Activated T-cell treated with anti-CD3 and anti-CD28 coated beads, Interleukin-2, amount 50 U/mL, for 24 hours (primary cell): ENCODE data around the gene ADCY1.

ENCODE experiments used
- DNase-seq: peaks from one replicate; pipeline ENCODE4 v3.0.0-alpha.2; 2020
- H3K27ac Mint-ChIP-seq: 2 replicates; pipeline ENCODE4 v1.8.0; 2020; ENCODE audit warnings: mild to moderate bottlenecking, mixed read lengths
- H3K27me3 Mint-ChIP-seq: 2 replicates; pipeline ENCODE4 v1.8.0; 2020; ENCODE audit warnings: mixed read lengths
- H3K36me3 Mint-ChIP-seq: 2 replicates; pipeline ENCODE4 v1.8.0; 2020; ENCODE audit warnings: low read depth, mixed read lengths
- H3K4me1 Mint-ChIP-seq: 2 replicates; pipeline ENCODE4 v1.8.0; 2020; ENCODE audit warnings: low read depth, mixed read lengths
- H3K4me3 Mint-ChIP-seq: 2 replicates; pipeline ENCODE4 v1.8.0; 2020; ENCODE audit warnings: mild to moderate bottlenecking, moderate library complexity, mixed read lengths
- H3K9me3 Mint-ChIP-seq: 2 replicates; pipeline ENCODE4 v1.8.0; 2020; ENCODE audit warnings: mixed read lengths

The ADCY1 gene

DNA sequence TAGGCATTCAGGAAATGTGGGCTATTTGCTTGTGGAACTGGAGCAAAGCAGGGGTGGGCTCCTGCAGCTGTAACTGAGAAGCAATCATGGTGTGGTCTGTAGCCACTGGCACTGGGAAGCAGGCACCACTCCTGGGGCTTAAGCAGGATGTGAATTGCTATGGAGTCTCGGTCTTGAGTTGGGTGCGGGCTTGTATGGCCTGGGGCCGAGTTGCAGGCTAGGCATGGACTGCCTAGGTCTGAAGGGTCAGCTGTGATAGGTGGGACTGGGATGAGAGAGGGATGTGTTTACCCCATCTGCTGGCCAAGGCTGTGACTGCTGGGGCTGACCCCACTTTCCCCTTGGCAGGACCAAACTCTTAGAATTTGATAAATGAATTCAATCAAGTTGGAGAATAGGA is 43.0 kb downstream of the ADCY1 start:
- H3K36me3 Mint-ChIP-seq: no peaks in the 10 kb centered on the region
- H3K9me3 Mint-ChIP-seq: peaks cover 53% of the 10 kb centered on the region
- no peak overlapping the region for H3K4me3 Mint-ChIP-seq
- H3K27me3 Mint-ChIP-seq: no peaks in the 10 kb centered on the region
- no peak overlapping the region for H3K27ac Mint-ChIP-seq
- DNase-seq: no peak
- no peaks in the 10 kb centered on the region for H3K4me1 Mint-ChIP-seq

DNA sequence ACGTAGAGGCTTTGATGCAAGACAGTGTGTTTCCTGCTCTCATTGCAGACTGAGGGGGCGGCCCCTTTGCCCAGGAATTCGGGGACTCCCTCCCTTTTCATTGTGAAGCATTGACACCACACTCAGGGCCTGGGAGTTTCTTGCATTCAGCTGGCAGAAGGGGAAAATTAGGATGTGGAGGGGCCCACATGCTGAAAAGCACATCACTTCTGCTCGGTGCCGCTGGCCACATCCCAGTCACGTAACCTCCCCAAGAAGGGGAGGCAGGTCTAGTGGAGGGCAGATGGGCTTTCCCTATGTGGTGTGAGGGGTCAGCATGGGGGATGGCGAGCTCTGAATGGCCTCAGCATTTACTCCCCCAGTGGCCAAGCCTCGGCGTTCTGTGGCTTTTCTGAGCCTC is 47.9 kb downstream of the ADCY1 start:
- no peaks in the 10 kb centered on the region for H3K4me1 Mint-ChIP-seq
- H3K9me3 Mint-ChIP-seq: peaks cover 20% of the 10 kb centered on the region
- no peak overlapping the region for H3K27ac Mint-ChIP-seq
- no peaks in the 10 kb centered on the region for H3K27me3 Mint-ChIP-seq
- no peak for DNase-seq
- H3K4me3 Mint-ChIP-seq: no peak overlapping the region
- H3K36me3 Mint-ChIP-seq: no peaks in the 10 kb centered on the region

GRCh38 chr7:45623157-45623556 is 49.0 kb downstream of the ADCY1 start:
- Mint-ChIP-seq H3K9me3 (peaks cover 12% of the 10 kb centered on the region), H3K27me3 (no peaks in the 10 kb centered on the region), H3K4me3 (no peak overlapping the region), H3K4me1 (no peaks in the 10 kb centered on the region), H3K27ac (no peak overlapping the region), H3K36me3 (no peaks in the 10 kb centered on the region)
- DNase-seq: no peak

DNA sequence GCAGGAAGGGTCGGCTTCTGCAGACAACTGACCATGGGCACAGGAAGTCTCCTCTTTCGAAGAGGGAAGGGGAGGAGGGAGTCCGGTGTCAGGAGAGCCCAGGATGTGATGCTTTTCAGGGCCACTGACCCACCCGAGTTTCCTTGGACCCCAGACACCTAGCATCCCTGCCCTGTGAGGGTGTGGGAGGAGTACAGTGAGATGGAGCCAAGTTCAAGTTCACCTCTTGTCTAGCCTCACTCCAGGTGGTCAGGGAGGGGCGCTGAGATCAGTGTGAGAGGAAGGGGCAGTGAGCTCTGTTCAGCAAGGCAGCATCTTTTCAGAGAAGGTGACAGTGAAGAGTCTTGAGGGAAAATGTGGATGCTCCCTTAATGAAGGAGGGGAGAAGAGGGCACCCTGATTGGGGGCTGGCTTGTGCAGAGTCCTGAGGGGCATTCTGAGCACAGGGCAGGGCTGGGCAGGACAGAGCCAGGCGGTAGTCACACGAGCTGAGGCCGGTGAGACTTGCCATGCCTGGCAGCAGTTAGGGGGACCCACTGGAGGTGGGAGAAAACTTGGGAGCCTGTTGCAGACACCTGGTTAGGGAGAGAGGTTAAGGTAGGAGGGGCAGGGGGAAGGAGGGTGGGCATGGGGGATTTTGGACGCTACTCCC is 49.7 kb downstream of the ADCY1 start:
- peaks cover 10% of the 10 kb centered on the region for H3K9me3 Mint-ChIP-seq
- no peak overlapping the region for H3K4me3 Mint-ChIP-seq

GRCh38 chr7:45624392-45624760 is 50.2 kb downstream of the ADCY1 start:
- H3K36me3 Mint-ChIP-seq: no peaks in the 10 kb centered on the region
- peaks cover 8% of the 10 kb centered on the region for H3K9me3 Mint-ChIP-seq
- no peaks in the 10 kb centered on the region for H3K27me3 Mint-ChIP-seq
- no peaks in the 10 kb centered on the region for H3K4me1 Mint-ChIP-seq
- no peak for DNase-seq
- H3K27ac Mint-ChIP-seq: no peak overlapping the region
- no peak overlapping the region for H3K4me3 Mint-ChIP-seq

More for the DNA sequence above, 49.7 kb downstream of the ADCY1 start:
- Mint-ChIP-seq H3K27me3 (no peaks in the 10 kb centered on the region), H3K27ac (no peak overlapping the region), H3K4me1 (no peaks in the 10 kb centered on the region), H3K36me3 (no peaks in the 10 kb centered on the region)
- no peak for DNase-seq

- no peaks in the 10 kb centered on the region for H3K36me3 Mint-ChIP-seq
Observed at GRCh38 chr7:45625067-45625466, 50.9 kb downstream of the ADCY1 start.

DNA sequence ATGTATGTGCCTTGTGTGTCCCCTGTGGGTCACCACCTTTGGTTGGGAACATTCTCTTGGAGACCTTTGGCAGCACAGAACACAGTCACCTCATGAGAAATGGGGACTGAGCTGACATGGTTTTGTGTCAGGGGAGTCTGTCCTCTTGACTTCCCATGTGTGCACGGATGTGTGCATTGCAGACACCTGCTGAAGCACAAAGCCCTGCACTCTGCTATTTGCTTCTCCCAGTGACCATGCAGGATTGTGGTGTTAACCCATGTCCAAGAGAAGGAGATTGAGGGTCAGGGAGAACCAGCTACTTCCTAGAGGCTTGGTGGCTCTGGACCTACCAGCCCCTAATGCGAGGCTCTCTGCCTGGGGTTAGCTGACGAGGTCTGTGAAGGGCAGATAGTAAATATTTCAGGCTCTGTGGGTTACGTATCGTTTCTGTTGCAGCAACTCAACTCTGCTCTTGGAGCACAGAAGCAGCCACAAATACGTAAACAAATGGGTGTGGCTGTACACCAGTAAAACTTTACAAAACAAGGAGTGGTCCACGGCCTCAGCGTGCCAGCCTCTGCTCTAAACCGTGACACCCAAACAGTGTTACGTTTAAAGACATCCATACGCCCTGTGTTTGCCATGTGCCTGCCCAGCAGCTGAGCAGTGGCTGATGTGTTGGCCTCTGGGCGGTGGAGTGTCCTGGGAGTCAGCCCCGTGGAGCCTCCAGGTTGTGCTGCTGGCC is 51.7 kb downstream of the ADCY1 start:
- Mint-ChIP-seq H3K36me3 (no peaks in the 10 kb centered on the region), H3K9me3 (peaks cover under 1% of the 10 kb centered on the region), H3K4me3 (no peak overlapping the region), H3K4me1 (no peaks in the 10 kb centered on the region), H3K27me3 (no peaks in the 10 kb centered on the region), H3K27ac (no peak overlapping the region)
- no peak for DNase-seq

More at GRCh38 chr7:45625067-45625466, 50.9 kb downstream of the ADCY1 start:
- Mint-ChIP-seq H3K4me3 (no peak overlapping the region), H3K27me3 (no peaks in the 10 kb centered on the region), H3K9me3 (peaks cover 5% of the 10 kb centered on the region), H3K27ac (no peak overlapping the region), H3K4me1 (no peaks in the 10 kb centered on the region)
- no peak for DNase-seq

DNA sequence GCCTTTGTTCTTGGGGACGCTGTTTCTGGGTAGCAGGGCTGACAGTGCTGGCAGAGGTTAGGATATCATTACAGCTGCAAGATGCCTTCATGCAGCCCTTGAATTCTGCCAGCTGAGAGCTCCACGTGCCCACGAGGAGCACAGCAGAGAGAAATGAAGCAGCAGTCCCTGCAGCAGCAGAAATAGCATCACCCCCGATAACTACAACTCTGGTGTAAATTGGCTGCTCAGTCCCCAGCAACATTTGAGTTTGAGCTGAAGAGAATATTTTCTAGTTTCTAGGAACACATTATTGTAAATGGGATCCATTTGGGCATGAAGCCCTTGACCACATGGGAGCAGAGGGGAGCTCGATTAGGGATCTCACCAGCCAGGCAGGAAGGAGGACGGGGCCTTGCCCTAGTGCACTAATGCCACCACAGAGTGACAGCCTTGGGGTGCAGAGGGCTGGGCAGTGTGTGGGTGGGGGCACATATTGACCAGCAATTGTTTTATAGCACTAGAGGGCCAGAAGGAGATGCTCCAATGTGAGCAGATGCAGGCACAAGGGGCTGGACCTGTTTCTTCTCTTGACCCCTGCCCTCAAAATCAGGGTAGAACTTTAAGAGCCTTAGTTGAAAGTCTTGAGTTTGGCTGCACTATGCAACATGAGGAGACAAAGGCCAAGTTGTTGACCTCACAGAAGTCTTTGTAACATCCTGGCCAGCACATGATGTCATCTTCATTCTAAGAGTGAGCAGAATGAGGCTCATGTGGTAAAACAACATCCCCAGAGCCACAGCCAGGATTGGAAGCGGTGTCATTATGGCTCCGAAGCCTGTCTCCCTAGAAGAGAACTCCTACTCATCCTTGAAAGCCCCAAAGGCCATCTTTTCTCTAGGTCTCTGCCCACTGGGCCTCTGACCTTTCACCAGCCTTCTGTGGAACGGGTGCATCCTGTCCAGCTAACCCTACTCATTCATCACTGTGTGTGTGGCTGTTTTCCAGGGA is 52.6 kb downstream of the ADCY1 start:
- DNase-seq: no peak
- Mint-ChIP-seq H3K27me3 (no peaks in the 10 kb centered on the region), H3K27ac (no peak overlapping the region), H3K4me1 (no peaks in the 10 kb centered on the region), H3K4me3 (no peak overlapping the region), H3K9me3 (no peaks in the 10 kb centered on the region), H3K36me3 (no peaks in the 10 kb centered on the region)

GRCh38 chr7:45627691-45628456 is 53.7 kb downstream of the ADCY1 start:
- H3K4me1 Mint-ChIP-seq: no peaks in the 10 kb centered on the region
- H3K27me3 Mint-ChIP-seq: no peaks in the 10 kb centered on the region
- H3K27ac Mint-ChIP-seq: no peak overlapping the region
- no peak overlapping the region for H3K4me3 Mint-ChIP-seq
- no peaks in the 10 kb centered on the region for H3K36me3 Mint-ChIP-seq
- no peaks in the 10 kb centered on the region for H3K9me3 Mint-ChIP-seq
- no peak for DNase-seq

DNA sequence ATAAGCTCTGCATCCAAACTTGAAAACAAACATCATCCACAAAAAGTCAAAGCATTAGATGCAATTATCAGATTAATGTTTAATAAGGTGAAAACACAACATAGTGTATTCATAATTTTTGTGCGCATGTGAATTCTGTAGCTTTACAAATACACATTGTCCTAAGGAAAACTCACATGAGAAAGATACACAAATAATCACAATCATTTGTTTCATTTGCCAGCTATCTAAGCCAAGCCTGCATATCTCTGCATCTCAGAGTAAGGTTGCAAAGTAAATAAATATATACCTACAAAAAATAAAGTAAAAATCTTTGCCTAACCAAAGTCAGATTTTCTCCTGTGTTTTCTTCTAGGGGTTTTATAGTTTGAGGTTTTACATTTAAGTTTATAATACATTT is 57.4 kb downstream of the ADCY1 start:
- no peak overlapping the region for H3K27ac Mint-ChIP-seq
- DNase-seq: no peak
- H3K4me3 Mint-ChIP-seq: no peak overlapping the region
- no peaks in the 10 kb centered on the region for H3K9me3 Mint-ChIP-seq
- no peaks in the 10 kb centered on the region for H3K36me3 Mint-ChIP-seq
- no peaks in the 10 kb centered on the region for H3K4me1 Mint-ChIP-seq
- no peaks in the 10 kb centered on the region for H3K27me3 Mint-ChIP-seq

DNA sequence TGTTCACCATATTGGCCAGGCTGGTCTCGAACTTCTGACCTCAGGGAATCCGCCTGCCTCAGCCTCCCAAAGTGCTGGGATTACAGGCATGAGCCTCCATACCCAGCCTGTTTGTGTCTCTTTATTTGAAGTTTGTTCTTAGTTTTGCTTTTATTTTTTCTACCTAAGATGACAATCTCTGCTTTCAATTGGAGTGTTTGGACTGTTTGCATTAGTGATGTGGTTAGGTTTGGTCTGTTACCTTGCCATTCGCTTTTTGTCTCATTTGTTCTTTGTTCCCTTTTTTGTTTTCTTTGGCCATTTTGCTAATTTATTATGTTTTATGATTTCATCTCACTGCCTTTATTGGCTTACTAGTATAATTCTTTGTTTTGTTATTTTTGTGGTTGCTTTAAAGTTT is 62.6 kb downstream of the ADCY1 start:
- no peaks in the 10 kb centered on the region for H3K9me3 Mint-ChIP-seq
- no peaks in the 10 kb centered on the region for H3K36me3 Mint-ChIP-seq
- H3K4me1 Mint-ChIP-seq: no peaks in the 10 kb centered on the region
- H3K4me3 Mint-ChIP-seq: no peak overlapping the region
- H3K27me3 Mint-ChIP-seq: no peaks in the 10 kb centered on the region
- H3K27ac Mint-ChIP-seq: no peak overlapping the region
- DNase-seq: no peak

GRCh38 chr7:45638916-45639315 is 64.7 kb downstream of the ADCY1 start:
- no peaks in the 10 kb centered on the region for H3K4me1 Mint-ChIP-seq
- no peaks in the 10 kb centered on the region for H3K9me3 Mint-ChIP-seq
- no peak overlapping the region for H3K4me3 Mint-ChIP-seq
- DNase-seq: no peak
- H3K27ac Mint-ChIP-seq: no peak overlapping the region
- no peaks in the 10 kb centered on the region for H3K36me3 Mint-ChIP-seq
- H3K27me3 Mint-ChIP-seq: no peaks in the 10 kb centered on the region

GRCh38 chr7:45642044-45642443 is 67.9 kb downstream of the ADCY1 start:
- no peak for DNase-seq
- Mint-ChIP-seq H3K4me1 (no peaks in the 10 kb centered on the region), H3K36me3 (no peaks in the 10 kb centered on the region), H3K4me3 (no peak overlapping the region), H3K27me3 (no peaks in the 10 kb centered on the region), H3K9me3 (no peaks in the 10 kb centered on the region), H3K27ac (no peak overlapping the region)

- H3K4me3 Mint-ChIP-seq: no peak overlapping the region
- no peaks in the 10 kb centered on the region for H3K9me3 Mint-ChIP-seq
- DNase-seq: no peak
- no peak overlapping the region for H3K27ac Mint-ChIP-seq
- no peaks in the 10 kb centered on the region for H3K27me3 Mint-ChIP-seq
- H3K4me1 Mint-ChIP-seq: no peaks in the 10 kb centered on the region
- H3K36me3 Mint-ChIP-seq: no peaks in the 10 kb centered on the region
Observed at GRCh38 chr7:45643630-45644029, 69.5 kb downstream of the ADCY1 start.
